Parathyroid adenoma (tissue), 2 donors: ENCODE measurements around the gene PI4K2A.

Experiments
- H2AFZ ChIP-seq: fragments of 300-600 bp; sonication (generic); one replicate; pipeline ENCODE4 v1.7.0; 2017; ENCODE audit warnings: antibody characterized with exemption, mild to moderate bottlenecking
- H3K27ac ChIP-seq: fragments of 300-600 bp; sonication (generic); one replicate; pipeline ENCODE4 v1.7.0; 2017
- H3K27me3 ChIP-seq: fragments of 300-600 bp; sonication (generic); one replicate; pipeline ENCODE4 v1.7.0; 2017; ENCODE audit warnings: low read length; ENCODE audit not compliant: control insufficient read depth, insufficient read depth
- H3K36me3 ChIP-seq: fragments of 300-600 bp; sonication (generic); one replicate; pipeline ENCODE4 v1.7.0; 2017; ENCODE audit warnings: low read length; ENCODE audit not compliant: control insufficient read depth, insufficient read depth
- H3K4me1 ChIP-seq: fragments of 300-600 bp; sonication (generic); one replicate; pipeline ENCODE4 v1.7.0; 2017; ENCODE audit warnings: control low read depth
- H3K4me2 ChIP-seq: fragments of 300-600 bp; sonication (generic); one replicate; pipeline ENCODE4 v1.7.0; 2017; ENCODE audit warnings: low read length
- H3K4me3 ChIP-seq: fragments of 300-600 bp; sonication (generic); one replicate; pipeline ENCODE4 v1.7.0; 2017; ENCODE audit warnings: low read depth, low read length
- H3K79me2 ChIP-seq: fragments of 300-600 bp; sonication (generic); one replicate; pipeline ENCODE4 v1.7.0; 2017; ENCODE audit warnings: control low read depth
- H3K9ac ChIP-seq: fragments of 300-600 bp; sonication (generic); one replicate; pipeline ENCODE4 v1.7.0; 2017; ENCODE audit warnings: mild to moderate bottlenecking
- H3K9me3 ChIP-seq: fragments of 300-600 bp; sonication (generic); one replicate; pipeline ENCODE4 v1.7.0; 2017; ENCODE audit warnings: low read length; ENCODE audit not compliant: control insufficient read depth
- TF ChIP-seq, protein P1 (sequence below): fragments of 300-600 bp; sonication (generic); IDR thresholded peaks from one replicate; pipeline ENCODE4 v1.7.0; 2017; ENCODE audit warnings: antibody characterized with exemption, mild to moderate bottlenecking
- donor health status: primary hyperparathyroidism.

The PI4K2A gene

GRCh38 chr10:97708167-97708566 is 67.7 kb downstream of the PI4K2A start:
- no peak overlapping the region for H3K9ac ChIP-seq
- TF ChIP-seq, protein P1, sequence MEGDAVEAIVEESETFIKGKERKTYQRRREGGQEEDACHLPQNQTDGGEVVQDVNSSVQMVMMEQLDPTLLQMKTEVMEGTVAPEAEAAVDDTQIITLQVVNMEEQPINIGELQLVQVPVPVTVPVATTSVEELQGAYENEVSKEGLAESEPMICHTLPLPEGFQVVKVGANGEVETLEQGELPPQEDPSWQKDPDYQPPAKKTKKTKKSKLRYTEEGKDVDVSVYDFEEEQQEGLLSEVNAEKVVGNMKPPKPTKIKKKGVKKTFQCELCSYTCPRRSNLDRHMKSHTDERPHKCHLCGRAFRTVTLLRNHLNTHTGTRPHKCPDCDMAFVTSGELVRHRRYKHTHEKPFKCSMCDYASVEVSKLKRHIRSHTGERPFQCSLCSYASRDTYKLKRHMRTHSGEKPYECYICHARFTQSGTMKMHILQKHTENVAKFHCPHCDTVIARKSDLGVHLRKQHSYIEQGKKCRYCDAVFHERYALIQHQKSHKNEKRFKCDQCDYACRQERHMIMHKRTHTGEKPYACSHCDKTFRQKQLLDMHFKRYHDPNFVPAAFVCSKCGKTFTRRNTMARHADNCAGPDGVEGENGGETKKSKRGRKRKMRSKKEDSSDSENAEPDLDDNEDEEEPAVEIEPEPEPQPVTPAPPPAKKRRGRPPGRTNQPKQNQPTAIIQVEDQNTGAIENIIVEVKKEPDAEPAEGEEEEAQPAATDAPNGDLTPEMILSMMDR = no peak

GRCh38 chr10:97708976-97709946 is 68.8 kb downstream of the PI4K2A start:
- Histone ChIP-seq H3K79me2 (no peaks in the 10 kb centered on the region), H3K4me1 (no peaks in the 10 kb centered on the region), H3K4me2 (no peak overlapping the region), H2AFZ (peak overlapping the region; percentile 16), H3K36me3 (no peaks in the 10 kb centered on the region), H3K4me3 (no peak overlapping the region), H3K27ac (no peak overlapping the region), H3K9me3 (no peaks in the 10 kb centered on the region), H3K9ac (no peak overlapping the region), H3K27me3 (no peaks in the 10 kb centered on the region)
- TF ChIP-seq, protein P1 = peak; percentile 74

More at GRCh38 chr10:97708167-97708566, 67.7 kb downstream of the PI4K2A start:
- H3K79me2 ChIP-seq = no peaks in the 10 kb centered on the region
- H3K27ac ChIP-seq = no peak overlapping the region
- no peak overlapping the region for H2AFZ ChIP-seq
- H3K4me3 ChIP-seq = no peak overlapping the region
- H3K27me3 ChIP-seq = no peaks in the 10 kb centered on the region
- no peak overlapping the region for H3K4me2 ChIP-seq
- no peaks in the 10 kb centered on the region for H3K4me1 ChIP-seq
- no peaks in the 10 kb centered on the region for H3K9me3 ChIP-seq
- no peaks in the 10 kb centered on the region for H3K36me3 ChIP-seq

DNA sequence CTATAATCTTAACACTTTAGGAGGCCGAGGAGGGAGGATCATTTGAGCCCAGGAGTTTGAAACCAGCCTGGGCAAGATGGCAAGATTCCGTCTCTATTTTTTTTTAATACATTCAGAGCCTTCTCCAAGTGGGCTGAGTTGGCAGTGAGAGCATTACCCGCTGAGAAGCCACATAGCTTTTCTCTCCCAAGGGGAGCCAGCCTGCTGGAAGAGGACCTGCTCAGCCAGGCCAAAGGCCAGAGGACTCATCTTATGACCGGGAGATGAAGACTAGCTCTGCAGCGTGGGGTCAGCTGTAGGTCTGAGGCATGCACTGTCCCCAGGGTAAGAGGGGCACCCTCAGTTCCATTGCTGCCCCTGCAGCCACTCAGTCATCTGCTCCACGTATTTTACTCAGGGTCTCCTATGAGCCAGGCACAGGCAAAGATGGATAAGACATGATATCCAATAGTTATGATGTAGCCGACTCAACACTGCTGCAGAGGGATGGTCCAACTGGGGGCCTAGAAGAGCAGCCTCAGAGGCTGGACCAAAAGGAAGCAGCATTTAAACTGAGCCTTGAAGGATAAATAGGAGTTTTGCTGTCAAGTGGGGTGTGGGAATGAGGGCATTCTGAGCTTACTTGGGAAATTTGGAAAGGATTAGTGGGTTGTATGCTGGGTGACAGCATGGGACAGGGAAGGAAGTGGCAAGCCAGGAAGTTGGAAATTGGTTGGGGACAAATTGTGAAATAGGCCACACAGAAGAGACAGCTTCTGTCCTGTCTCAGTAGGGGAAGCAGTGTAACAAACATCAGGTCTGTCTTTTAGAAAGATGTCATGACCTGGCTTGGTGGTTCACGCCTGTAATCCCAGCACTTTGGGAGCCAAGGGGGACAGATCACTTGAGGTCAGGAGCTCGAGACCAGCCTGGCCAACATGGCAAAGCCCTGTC is 71.4 kb downstream of the PI4K2A start:
- Histone ChIP-seq H3K27me3 (no peaks in the 10 kb centered on the region), H3K36me3 (no peaks in the 10 kb centered on the region), H3K9ac (no peak overlapping the region), H3K4me1 (no peaks in the 10 kb centered on the region), H3K9me3 (no peaks in the 10 kb centered on the region), H3K27ac (no peak overlapping the region), H2AFZ (no peak overlapping the region), H3K79me2 (no peaks in the 10 kb centered on the region), H3K4me3 (no peak overlapping the region), H3K4me2 (no peak overlapping the region)
- TF ChIP-seq, protein P1 = no peak

GRCh38 chr10:97713339-97713825 is 72.9 kb downstream of the PI4K2A start, which contains the start of gene MARVELD1:
Gene MARVELD1 (plus strand): TSS chr10:97713730. CDS start chr10:97713877, 147 bp downstream.
- Histone ChIP-seq H3K9me3 (no peaks in the 10 kb centered on the region), H3K4me2 (peak within 1 kb of the TSS; percentile 83), H2AFZ (peak within 1 kb of the TSS; percentile 93), H3K36me3 (no peaks in the 10 kb centered on the region), H3K27me3 (no peaks in the 10 kb centered on the region), H3K4me3 (peak within 1 kb of the TSS; percentile 49), H3K27ac (peak within 1 kb of the TSS; percentile 77), H3K9ac (no peak within 1 kb of the TSS), H3K79me2 (no peaks in the 10 kb centered on the region), H3K4me1 (no peaks in the 10 kb centered on the region)
- TF ChIP-seq, protein P1 = no peak
